ENCODE data around the gene PTPN5.

DNA sequence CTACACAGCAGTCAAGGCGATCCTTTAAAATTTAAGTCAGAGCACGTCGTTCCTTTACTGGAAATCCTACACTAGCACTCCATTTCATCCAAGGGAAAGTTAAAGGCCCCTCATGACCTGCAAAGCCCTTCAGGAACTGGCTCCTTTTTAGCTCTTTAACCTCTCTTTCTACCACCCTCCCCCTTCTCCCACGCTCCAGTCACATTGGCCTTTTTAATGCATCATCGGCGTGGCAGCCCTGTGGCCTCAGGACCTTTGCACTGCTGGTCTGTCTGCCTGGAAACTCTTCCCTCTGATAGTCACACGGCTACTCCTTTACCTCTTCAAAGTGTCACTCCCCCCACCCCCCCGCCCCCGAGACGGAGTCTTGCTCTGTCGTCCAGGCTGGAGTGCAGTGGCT, 1.2 kb upstream of the PTPN5 start:
- no peak for TF ChIP-seq POLR2AphosphoS5 (IDR thresholded peaks at IDR 0.05; ENCODE audit: borderline replicate concordance, low read depth, low read length)
- no peak for TF ChIP-seq EZH2 (IDR thresholded peaks at IDR 0.05)
- TF ChIP-seq FOXP2 (optimal IDR thresholded peaks at IDR 0.05; ENCODE audit: control extremely low read depth, extremely low read length, insufficient read depth), result no peak
